HG03457 (cell line): ENCODE data around the gene YWHAH.
A peak's percentile ranks its signal among the peaks of the same experiment; 100 is the strongest.

Experiments
- ATAC-seq: cut with Tn5 transposase; IDR thresholded peaks from one replicate; pipeline ENCODE4 v1.9.1; 2021; ENCODE audit warnings: moderate number of reproducible peaks; ENCODE audit not compliant: unreplicated experiment

YWHAH gene

DNA sequence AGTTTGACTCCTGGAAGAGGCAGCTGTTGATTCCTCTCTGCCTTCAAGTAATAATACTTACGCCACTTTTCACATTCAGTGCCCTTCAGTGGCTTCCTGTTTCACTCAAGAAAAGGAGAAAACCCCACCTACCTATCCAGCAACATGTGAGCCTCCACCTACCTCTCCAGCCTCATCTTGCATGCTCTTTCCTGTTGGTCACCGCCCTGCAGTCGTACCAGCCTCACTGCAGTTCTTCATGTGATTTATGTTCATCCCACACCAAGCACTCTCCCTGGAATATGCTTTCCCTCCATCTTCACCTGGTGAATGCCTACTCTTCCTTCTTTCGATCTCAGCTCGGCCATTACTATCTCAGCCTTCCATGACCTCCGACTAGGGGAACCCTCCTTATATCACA is 21.8 kb upstream of the YWHAH start:
- no peak for ATAC-seq

DNA sequence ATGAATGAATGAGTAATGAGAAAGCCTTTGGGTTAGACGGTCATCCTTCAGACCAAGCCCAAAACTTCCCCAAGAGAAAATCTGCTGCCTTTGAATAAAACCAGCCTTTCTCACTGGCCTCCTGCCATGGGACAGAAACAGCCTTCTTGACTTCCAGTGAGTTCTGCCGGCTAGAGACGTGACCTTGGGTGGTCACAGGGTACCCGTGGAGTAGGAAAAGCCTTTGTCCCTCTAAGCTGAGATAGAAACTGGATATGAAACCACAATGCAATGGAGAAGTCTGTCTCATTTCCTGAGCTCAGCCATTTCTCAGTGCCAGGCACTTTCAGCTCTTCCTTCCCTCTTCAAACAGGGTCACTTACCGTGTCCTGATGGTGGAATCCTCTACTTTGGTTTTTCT is 21.2 kb upstream of the YWHAH start:
- ATAC-seq: no peak

GRCh38 chr22:31923747-31924146 is 20.6 kb upstream of the YWHAH start:
- no peak for ATAC-seq

DNA sequence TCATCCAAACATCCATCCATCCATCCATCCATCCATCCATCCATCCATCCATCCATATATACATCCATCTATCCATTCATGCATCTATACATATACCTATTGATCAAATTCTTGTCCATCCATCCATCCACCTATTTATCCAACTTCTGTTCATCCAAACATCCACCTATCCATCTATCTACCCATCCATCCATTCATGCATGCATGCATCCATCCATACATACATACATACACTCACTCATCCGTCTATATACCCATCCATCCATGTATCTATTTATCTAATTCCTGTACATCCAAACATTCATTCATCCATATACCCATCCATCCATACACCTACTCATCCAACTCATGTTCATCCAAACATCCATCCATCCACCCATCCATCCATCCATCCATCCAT is 19.3 kb upstream of the YWHAH start:
- no peak for ATAC-seq

GRCh38 chr22:31926024-31926423 is 18.3 kb upstream of the YWHAH start:
- no peak for ATAC-seq

DNA sequence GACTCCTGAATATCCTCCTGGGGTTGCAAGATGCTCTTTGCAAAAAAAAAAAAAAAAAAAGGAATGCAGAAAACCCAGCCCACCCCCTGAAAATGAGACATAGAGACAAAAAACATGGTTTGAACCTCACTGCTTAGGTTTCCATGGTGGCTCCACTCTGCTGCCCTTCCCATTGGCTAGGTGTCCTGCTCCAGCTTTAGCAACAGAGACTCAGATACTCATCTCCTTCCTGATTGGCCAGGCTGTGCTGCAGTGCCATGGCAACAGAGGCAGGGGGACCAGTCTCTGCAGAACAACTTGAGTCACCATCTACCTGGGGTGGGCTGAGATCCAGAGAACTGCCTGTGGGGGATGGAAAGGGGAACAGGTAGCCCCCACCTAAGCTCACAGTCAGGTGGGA is 17.4 kb upstream of the YWHAH start:
- no peak for ATAC-seq

GRCh38 chr22:31927562-31927961 is 16.8 kb upstream of the YWHAH start:
- ATAC-seq: no peak

GRCh38 chr22:31929167-31929930 is 15.0 kb upstream of the YWHAH start:
- no peak for ATAC-seq

GRCh38 chr22:31932863-31933262 is 11.5 kb upstream of the YWHAH start:
- no peak for ATAC-seq

DNA sequence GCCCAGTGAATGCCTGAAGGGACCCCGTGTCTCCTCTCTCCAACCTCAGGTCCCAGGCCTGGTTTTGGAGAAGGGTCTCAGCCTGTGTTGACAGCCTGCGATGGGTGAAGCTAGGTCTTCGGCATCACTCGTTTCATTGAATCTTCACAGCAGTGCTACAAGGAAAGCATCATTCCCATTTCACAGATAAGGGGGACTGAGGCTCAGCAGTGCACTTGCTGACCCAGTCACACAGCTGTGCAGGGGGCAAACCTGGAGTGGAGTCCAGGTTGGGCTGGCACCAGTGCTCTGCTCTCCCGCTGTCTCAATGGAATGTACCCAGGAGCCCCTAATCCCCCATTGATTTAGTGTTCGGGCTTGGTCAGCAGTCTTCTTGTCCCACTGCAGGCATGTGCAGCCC is 10.9 kb upstream of the YWHAH start:
- no peak for ATAC-seq

DNA sequence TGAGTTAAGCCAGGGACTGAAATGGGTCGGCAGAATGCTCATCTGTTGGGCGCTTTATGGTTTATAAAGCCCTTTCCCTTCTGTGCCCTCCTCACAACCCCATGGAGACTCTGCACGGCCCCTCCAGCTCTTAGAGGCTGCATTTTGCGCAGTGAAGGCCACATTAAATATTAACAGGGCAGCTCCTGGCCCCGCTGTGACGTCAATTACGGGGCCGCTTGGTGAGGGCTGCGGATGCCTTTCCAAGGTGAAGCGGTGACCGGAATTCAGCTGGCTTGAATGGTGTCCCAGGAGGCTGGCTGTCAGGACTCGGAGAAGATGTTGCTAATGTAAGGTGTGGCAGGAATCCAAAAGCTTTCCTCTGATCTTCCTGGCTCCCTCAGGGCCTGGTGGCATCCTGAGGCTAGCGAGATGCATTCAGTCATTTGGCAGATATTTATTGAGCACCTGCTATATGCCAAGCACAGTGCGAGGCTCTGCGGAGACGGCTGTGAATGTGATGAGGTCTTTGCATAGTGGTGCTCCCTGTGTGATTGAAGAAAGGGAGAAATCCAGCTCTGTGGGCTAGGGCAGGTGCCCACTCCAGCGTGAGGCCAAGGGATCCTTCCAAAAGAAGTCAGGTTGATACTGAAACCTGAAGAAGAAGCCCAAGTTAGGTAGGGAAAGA is 10.4 kb upstream of the YWHAH start:
- no peak for ATAC-seq

- no peak for ATAC-seq
These were observed 8.2 kb upstream of the YWHAH start for GRCh38 chr22:31935961-31936635.

GRCh38 chr22:31937341-31937740 is 7.0 kb upstream of the YWHAH start:
- no peak for ATAC-seq

GRCh38 chr22:31938296-31938695 is 6.0 kb upstream of the YWHAH start:
- ATAC-seq: no peak

- no peak for ATAC-seq
These were observed 3.8 kb upstream of the YWHAH start for GRCh38 chr22:31940506-31940905.

DNA sequence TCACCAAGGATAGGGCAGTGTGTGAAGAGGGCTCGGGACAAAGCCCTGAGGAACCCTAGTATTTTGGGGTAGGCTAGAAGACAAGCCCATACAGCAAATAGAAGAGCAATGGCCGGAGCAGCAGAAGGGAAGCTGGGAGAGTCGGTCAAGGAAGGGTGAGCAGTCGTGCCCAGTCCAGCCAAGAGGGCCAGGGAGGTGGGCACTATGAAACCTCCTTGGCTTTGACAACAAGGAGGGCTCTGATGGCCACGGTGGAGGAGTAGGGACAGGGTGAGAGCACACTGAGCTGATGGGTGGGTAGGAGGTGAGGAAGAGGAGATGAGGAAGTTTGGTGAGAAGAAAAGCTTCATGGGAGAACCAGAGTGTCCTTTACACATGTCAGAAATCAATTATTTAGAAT is 2.2 kb upstream of the YWHAH start:
- no peak for ATAC-seq

DNA sequence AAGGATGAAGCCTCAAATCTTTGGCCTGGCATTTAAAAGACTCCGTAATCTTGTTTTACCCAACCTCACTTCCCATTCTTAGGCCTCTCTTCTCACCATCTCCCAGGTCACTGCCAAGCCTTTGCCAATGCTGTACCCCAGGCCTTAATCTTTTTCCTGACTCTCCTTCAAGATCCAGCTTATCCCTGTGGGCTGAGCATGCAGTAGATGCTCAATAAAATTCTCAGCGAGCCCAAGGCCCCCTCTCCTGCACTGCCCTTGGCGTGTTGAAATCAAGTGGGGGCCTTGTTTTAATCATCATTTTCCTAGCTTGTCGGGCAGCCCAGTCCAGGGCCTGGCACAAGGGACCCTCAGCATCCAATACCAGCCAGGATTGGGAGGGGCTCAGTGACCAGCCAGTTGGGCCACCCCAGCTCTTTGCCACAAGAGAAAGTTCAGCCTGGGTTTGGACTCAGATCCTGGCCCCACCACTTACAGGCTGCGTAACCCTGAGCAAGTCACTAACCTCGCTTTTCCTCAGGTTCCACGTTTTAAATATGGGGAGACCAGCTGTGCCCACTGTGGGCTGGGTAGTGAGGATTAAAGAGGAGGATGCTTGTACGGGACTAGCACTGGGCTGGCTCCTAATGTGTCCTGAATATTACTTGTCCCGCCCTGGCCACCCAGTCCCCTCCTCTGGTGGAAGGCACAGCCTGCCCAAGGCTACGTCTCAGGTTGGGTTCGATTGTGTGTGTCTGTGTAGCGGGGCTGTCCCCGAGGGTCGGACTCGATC is 943 bp upstream of the YWHAH start:
- ATAC-seq: no peak

- ATAC-seq: peak; percentile 17
These were observed 536 bp downstream of the YWHAH start for GRCh38 chr22:31944700-31945442.

- no peak for ATAC-seq
These were observed 1.1 kb downstream of the YWHAH start for GRCh38 chr22:31945443-31945855.

DNA sequence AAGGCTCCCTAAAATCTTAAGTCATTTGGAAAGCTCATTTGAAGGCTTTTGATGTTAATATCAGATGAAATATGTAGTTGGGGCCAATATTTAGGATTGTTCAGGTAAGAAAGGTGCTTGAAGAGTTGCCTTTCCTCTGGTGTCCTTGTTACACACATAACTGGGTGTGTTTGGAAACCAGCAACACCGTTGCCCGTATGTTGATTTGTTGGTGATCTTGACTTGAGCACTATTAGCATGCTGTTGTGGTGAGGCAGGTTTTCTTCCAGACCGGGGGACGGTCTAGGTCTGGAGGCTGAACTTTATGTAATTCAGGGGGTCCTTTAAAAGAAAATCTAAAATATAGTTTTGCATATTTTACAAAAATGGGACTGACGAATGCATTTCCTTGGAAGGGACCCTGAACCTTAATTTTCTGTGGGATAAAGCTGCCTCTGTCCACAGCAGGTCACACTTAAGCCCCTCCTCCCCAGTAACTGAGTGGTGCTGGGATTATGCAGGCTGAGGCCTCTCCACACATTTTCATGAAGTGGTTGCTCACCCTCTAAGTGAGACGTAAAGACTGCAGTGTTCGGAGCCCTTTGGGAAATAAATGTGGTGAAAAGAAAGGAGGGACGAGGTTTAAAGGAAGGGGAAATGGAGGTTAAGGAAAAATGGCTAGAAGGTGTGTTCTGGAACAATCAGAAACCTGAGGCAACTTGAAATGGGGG is 1.8 kb downstream of the YWHAH start:
- ATAC-seq: no peak
